K562 (cell line): ENCODE measurements around the gene TXNRD3. TPM values are rescaled to one million over a fixed set of nuclear protein-coding genes. Genes with fewer than 3 reads are reported as not detected.

Experiments
- ATAC-seq: fragments of 200-7000 bp; cut with Tn5 transposase; 3 replicates; pipeline ENCODE4 v1.9.1; 2020; ENCODE audit warnings: moderate library complexity
- BruUV-seq: library from RNA; stranded (reverse); fragments of 400-500 nt; replicated peaks from 2 replicates; lab custom pipeline; 2021; lab: Mats Ljungman, UMichigan
- CTCF ChIA-PET: fragments of 300-600 bp; formaldehyde crosslinking; extraction: SDS; loops from one replicate; lab custom pipeline; 2021; ENCODE audit warnings: low intra/inter-chr PET ratio; lab: Yijun Ruan, JAX
- POLR2A ChIA-PET: fragments of 300-600, 350-650 bp; sonication (Branson Sonifier 250); formaldehyde crosslinking; extraction: SDS; loops from one replicate; lab custom pipeline; 2021; ENCODE audit warnings: antibody characterized with exemption, inconsistent platforms; lab: Yijun Ruan, JAX
- DNase-seq, 4 experiments: peaks; one replicate each; pipeline versions ENCODE4 v3.0.0 to v3.0.0-alpha.2; 2011 to 2018; ENCODE audit warnings: low spot score in 3 of 4, mixed read lengths in 3 of 4; ENCODE audit errors: extremely low read depth in 1 of 4
- FAIRE-seq: peaks from 2 replicates; lab custom pipeline; 2011; peaks lifted over from hg19 to GRCh38; lab: Jason Lieb, UNC
- H2AFZ ChIP-seq: 2 replicates; pipeline ENCODE4 v1.6.0; 2011; ENCODE audit warnings: low read depth, low read length, control low read depth, inconsistent platforms
- H3K27ac ChIP-seq: fragments of 200-600 bp; 3 replicates; pipeline ENCODE4 v1.8.0; 2011; ENCODE audit warnings: low read depth, mild to moderate bottlenecking, control low read depth, inconsistent platforms, low read length, moderate library complexity, mixed read lengths; ENCODE audit errors: extremely low read depth
- H3K27me3 ChIP-seq, 2 experiments: fragments of 300-600 bp in 1 of 2; 2 replicates in 1 of 2; 3 replicates in 1 of 2; pipeline versions ENCODE4 v1.6.0 to v1.8.0; 2011; ENCODE audit warnings: inconsistent platforms in 2 of 2, low read length in 2 of 2, mild to moderate bottlenecking in 1 of 2, mixed read lengths in 1 of 2, moderate library complexity in 1 of 2; ENCODE audit not compliant: control insufficient read depth in 2 of 2, insufficient read depth in 2 of 2
- H3K36me3 ChIP-seq: fragments of 300-600 bp; 3 replicates; pipeline ENCODE4 v1.8.0; 2011; ENCODE audit warnings: mild to moderate bottlenecking, low read length, inconsistent platforms; ENCODE audit not compliant: control insufficient read depth, insufficient read depth
- H3K4me1 ChIP-seq, 2 experiments: fragments of 200-600 bp in 1 of 2; replicated peaks in 1 of 2; 2 replicates in 1 of 2; 3 replicates in 1 of 2; pipeline versions ENCODE4 v1.5.1 to v1.8.0; 2011; ENCODE audit warnings: inconsistent platforms in 2 of 2, low read length in 2 of 2, mild to moderate bottlenecking in 1 of 2, mixed read lengths in 1 of 2, moderate library complexity in 1 of 2; ENCODE audit not compliant: control insufficient read depth in 2 of 2, insufficient read depth in 2 of 2
- H3K4me2 ChIP-seq: 2 replicates; pipeline ENCODE4 v1.6.1; 2011; ENCODE audit warnings: low read length, control low read depth, inconsistent platforms, mixed read lengths; ENCODE audit not compliant: insufficient read depth
- H3K4me3 ChIP-seq: fragments of 200-600 bp; sonication (generic), shearing (Covaris generic); 2 replicates; pipeline ENCODE4 v1.5.1; 2016; ENCODE audit warnings: control low read depth, inconsistent platforms
- H3K79me2 ChIP-seq: fragments of 200-600 bp; 3 replicates; pipeline ENCODE4 v1.8.0; 2011; ENCODE audit warnings: low read length, inconsistent platforms; ENCODE audit not compliant: control insufficient read depth, insufficient read depth
- H3K9ac ChIP-seq, 2 experiments: 2 replicates each; pipeline versions ENCODE4 v1.6.0 to v1.6.1; 2011; ENCODE audit warnings: low read depth in 2 of 2, low read length in 2 of 2, control low read depth in 1 of 2, inconsistent platforms in 1 of 2, mild to moderate bottlenecking in 1 of 2, mixed read lengths in 1 of 2; ENCODE audit not compliant: insufficient read depth in 1 of 2
- H3K9me1 ChIP-seq: one replicate; pipeline ENCODE4 v1.6.0; 2011; ENCODE audit warnings: inconsistent platforms, mild to moderate bottlenecking, low read length, moderate library complexity; ENCODE audit not compliant: control insufficient read depth, insufficient read depth
- H3K9me3 ChIP-seq: replicated peaks from 2 replicates; pipeline ENCODE4 v1.5.1; 2011; ENCODE audit warnings: low read depth, low read length, inconsistent platforms; ENCODE audit not compliant: control insufficient read depth, insufficient read depth
- H4K20me1 ChIP-seq: replicated peaks from 2 replicates; pipeline ENCODE4 v1.6.1; 2011; ENCODE audit warnings: low read length, inconsistent platforms, mixed read lengths; ENCODE audit not compliant: control insufficient read depth, insufficient read depth
- CBFA2T3 ChIP-seq: fragments of 450-650 bp; IDR thresholded peaks from 2 replicates; pipeline ENCODE4 v1.6.1; 2017
- GTF2A2 ChIP-seq: IDR thresholded peaks from 2 replicates; pipeline ENCODE4 v1.6.1; 2016; ENCODE audit warnings: mild to moderate bottlenecking, missing genetic modification characterization, missing compliant biosample characterization
- LARP7 ChIP-seq: fragments of 450-650 bp; IDR thresholded peaks from 2 replicates; pipeline ENCODE4 v1.6.1; 2016
- MYC ChIP-seq, 2 experiments: fragments of 250-450 bp in 1 of 2; sonication (Bioruptor Pico) in 1 of 2; IDR thresholded peaks; 2 replicates each; pipeline versions ENCODE4 v1.5.1 to v1.6.1; 2012 to 2021; ENCODE audit warnings: low read depth in 2 of 2, borderline replicate concordance in 1 of 2, improper control_type of control experiment in 1 of 2, low read length in 1 of 2, mild to moderate bottlenecking in 1 of 2, moderate library complexity in 1 of 2
- NR2C2 ChIP-seq, 2 experiments: fragments of 200-800 bp in 1 of 2; sonication (Bioruptor generic) in 1 of 2; sonication (generic) in 1 of 2; formaldehyde crosslinking in 1 of 2; IDR thresholded peaks; 2 replicates each; pipeline versions ENCODE4 v1.6.1 to v1.8.0; 2016 to 2022; ENCODE audit warnings: mild to moderate bottlenecking in 1 of 2, missing compliant biosample characterization in 1 of 2, missing genetic modification characterization in 1 of 2, missing genetic modification reagents in 1 of 2
- PKNOX1 ChIP-seq: fragments of 450-650 bp; IDR thresholded peaks from 2 replicates; pipeline ENCODE4 v1.6.1; 2016
- PURB ChIP-seq: sonication (generic); formaldehyde crosslinking; IDR thresholded peaks from 2 replicates; pipeline ENCODE4 v1.9.0; 2021; ENCODE audit warnings: low read depth, mild to moderate bottlenecking, missing genetic modification reagents
- ZNF518B ChIP-seq: fragments of 250-450 bp; sonication (Bioruptor Pico); IDR thresholded peaks from 2 replicates; pipeline ENCODE4 v1.5.0; 2021; ENCODE audit warnings: mild to moderate bottlenecking, moderate library complexity
- ZNF717 ChIP-seq: fragments of 250-450 bp; sonication (Bioruptor Pico); IDR thresholded peaks from 2 replicates; pipeline ENCODE4 v1.5.0; 2021
- WGBS: fragments of 100-300 bp; shearing (Covaris generic); methylation state at CpG from one replicate; pipeline ENCODE4 v1.1.6; 2016; ENCODE audit warnings: low coverage, mixed read lengths; ENCODE audit not compliant: insufficient coverage; ENCODE audit errors: missing lambda C conversion rate; 5-methylcytosine and 5-hydroxymethylcytosine counted together
- in situ Hi-C: fragments of 300-500 bp; cut with MboI; formaldehyde crosslinking; loops from 4 replicates; pipeline ENCODE4 v1.15.0; 2018; ENCODE audit warnings: inconsistent platforms, mixed read lengths
- intact Hi-C: fragments of 100-400 bp; cut with micrococcal nuclease; formaldehyde crosslinking; loops from 2 replicates; pipeline ENCODE4 v1.14.2; 2022
- polyA plus RNA-seq, 8 experiments: library from polyadenylated mRNA; depleted of rRNA in 4 of 8; stranded (reverse) in 5 of 8; unstranded in 3 of 8; fragments of >200 nt; fragmentation: Nextera tagmentation in 2 of 8; fragmentation: Illumina TruSeq in 1 of 8; extraction: Ambion mirVana in 2 of 8; extraction: Trizol in 1 of 8; gene quantifications; 2 replicates each; pipeline versions ENCODE4 v1.2.1 to v1.2.3, GENCODE V29; 2011 to 2014; ENCODE audit warnings: inconsistent platforms in 1 of 8, missing spikeins in 1 of 8
- total RNA-seq, 7 experiments: library from RNA; depleted of rRNA in 6 of 7; stranded (reverse); fragments of >200 nt in 6 of 7; fragmentation: Illumina TruSeq in 2 of 7; extraction: Trizol in 2 of 7; gene quantifications; 2 replicates each; pipeline versions ENCODE4 v1.2.1 to v1.2.3, GENCODE V29; 2011 to 2021; ENCODE audit warnings: low replicate concordance in 1 of 7
- TF ChIP-seq, protein P1 (sequence below), 2 experiments: IDR thresholded peaks; 2 replicates each; pipeline ENCODE4 v1.6.1; 2012; ENCODE audit warnings: improper control_type of control experiment in 2 of 2, low read depth in 2 of 2, low read length in 2 of 2, borderline replicate concordance in 1 of 2
- TF ChIP-seq, protein P2 (sequence below): fragments of 450-650 bp; IDR thresholded peaks from 2 replicates; pipeline ENCODE4 v1.6.1; 2016; ENCODE audit warnings: antibody characterized with exemption

Gene TXNRD3
- total and polyA plus RNA-seq, 9 of the 15 experiments (the other 6 are each of a cell fraction or from before 2014, with no cell fraction given) = 0.96 to 2.3 (median 1.7) TPM

GRCh38 chr3:126618021-126618420, 36.9 kb downstream of the TXNRD3 start:
- Histone ChIP-seq H4K20me1 (no peaks in the 10 kb centered on the region), H3K9me1 (no peaks in the 10 kb centered on the region), H3K9ac (no peak overlapping the region), H3K36me3 (no peaks in the 10 kb centered on the region), H3K4me3 (no peak overlapping the region), H3K79me2 (no peaks in the 10 kb centered on the region)
- 50% methylated on average over 1 of the region's 1 CpG for WGBS
- CTCF ChIA-PET = no interaction called here
- no peak for DNase-seq
- in situ Hi-C loops = no loop called here
- TF ChIP-seq, protein P1, sequence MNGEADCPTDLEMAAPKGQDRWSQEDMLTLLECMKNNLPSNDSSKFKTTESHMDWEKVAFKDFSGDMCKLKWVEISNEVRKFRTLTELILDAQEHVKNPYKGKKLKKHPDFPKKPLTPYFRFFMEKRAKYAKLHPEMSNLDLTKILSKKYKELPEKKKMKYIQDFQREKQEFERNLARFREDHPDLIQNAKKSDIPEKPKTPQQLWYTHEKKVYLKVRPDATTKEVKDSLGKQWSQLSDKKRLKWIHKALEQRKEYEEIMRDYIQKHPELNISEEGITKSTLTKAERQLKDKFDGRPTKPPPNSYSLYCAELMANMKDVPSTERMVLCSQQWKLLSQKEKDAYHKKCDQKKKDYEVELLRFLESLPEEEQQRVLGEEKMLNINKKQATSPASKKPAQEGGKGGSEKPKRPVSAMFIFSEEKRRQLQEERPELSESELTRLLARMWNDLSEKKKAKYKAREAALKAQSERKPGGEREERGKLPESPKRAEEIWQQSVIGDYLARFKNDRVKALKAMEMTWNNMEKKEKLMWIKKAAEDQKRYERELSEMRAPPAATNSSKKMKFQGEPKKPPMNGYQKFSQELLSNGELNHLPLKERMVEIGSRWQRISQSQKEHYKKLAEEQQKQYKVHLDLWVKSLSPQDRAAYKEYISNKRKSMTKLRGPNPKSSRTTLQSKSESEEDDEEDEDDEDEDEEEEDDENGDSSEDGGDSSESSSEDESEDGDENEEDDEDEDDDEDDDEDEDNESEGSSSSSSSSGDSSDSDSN (IDR thresholded peaks at IDR 0.05; ENCODE audit: borderline replicate concordance in 1 of 2, low read depth in 2 of 2, low read length in 2 of 2) = no peak
- TF ChIP-seq MYC (IDR thresholded peaks at IDR 0.05; ENCODE audit: low read depth, low read length) (no peak), MYC (CRISPR knock-in tag; IDR thresholded peaks at IDR 0.05; ENCODE audit: borderline replicate concordance, low read depth) (no peak), GTF2A2 (tag) (no peak), ZNF717 (no peak), PKNOX1 (no peak), ZNF518B (CRISPR knock-in tag) (no peak), PURB (no peak), CBFA2T3 (no peak), LARP7 (no peak), NR2C2 (CRISPR knock-in tag; IDR thresholded peaks at IDR 0.05) (no peak), NR2C2 (tag; IDR thresholded peaks at IDR 0.05) (no peak)
- TF ChIP-seq, protein P2, sequence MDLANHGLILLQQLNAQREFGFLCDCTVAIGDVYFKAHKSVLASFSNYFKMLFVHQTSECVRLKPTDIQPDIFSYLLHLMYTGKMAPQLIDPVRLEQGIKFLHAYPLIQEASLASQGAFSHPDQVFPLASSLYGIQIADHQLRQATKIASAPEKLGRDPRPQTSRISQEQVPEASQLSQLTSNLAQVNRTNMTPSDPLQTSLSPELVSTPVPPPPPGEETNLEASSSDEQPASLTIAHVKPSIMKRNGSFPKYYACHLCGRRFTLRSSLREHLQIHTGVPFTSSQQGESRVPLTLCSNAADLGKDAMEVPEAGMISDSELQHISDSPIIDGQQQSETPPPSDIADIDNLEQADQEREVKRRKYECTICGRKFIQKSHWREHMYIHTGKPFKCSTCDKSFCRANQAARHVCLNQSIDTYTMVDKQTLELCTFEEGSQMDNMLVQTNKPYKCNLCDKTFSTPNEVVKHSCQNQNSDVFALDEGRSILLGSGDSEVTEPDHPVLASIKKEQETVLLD = no peak
- TF ChIP-seq, all 486 proteins: peak for 0
- Histone ChIP-seq H3K9me3 (no peaks in the 10 kb centered on the region), H3K27me3 (peaks cover 0 to 9% of the 10 kb centered on the region in 2 experiments; a peak in 2 of 5 replicates), H3K4me2 (no peak overlapping the region), H3K27ac (no peak overlapping the region), H3K4me1 (no peaks in the 10 kb centered on the region), H2AFZ (no peak overlapping the region)
- POLR2A ChIA-PET = no interaction called here
- no peak for ATAC-seq
- no peak for FAIRE-seq
- no TSS peak for BruUV-seq
- intact Hi-C loops = no loop called here
